Naive thymus-derived CD8-positive, alpha-beta T cell (primary cell): ENCODE results near the gene BORA. TPM values are rescaled to one million over a fixed set of nuclear protein-coding genes. Genes with fewer than 3 reads are reported as not detected.

Experiments
- ATAC-seq, 2 donors: fragments of 150-1000 bp; cut with Tn5 transposase in 1 of 2; sonication (Bioruptor Pico), chemical (Tn5 transposase) in 1 of 2; 1 replicate in 1 of 2; 2 replicates in 1 of 2; pipeline ENCODE4 v1.10.0; 2021; ENCODE audit warnings: mild to moderate bottlenecking in 2 of 2, moderate library complexity in 2 of 2
- POLR2A ChIA-PET: fragments of 350-600 bp; sonication (Branson Sonifier 250); formaldehyde crosslinking; loops from one replicate; lab custom pipeline; 2021; ENCODE audit warnings: antibody characterized with exemption; lab: Charles Lee
- DNase-seq, 10 donors: peaks; one replicate each; pipeline versions ENCODE4 v3.0.0 to v3.0.0-alpha.2; 2020 to 2022
- H3K27ac Mint-ChIP-seq, 10 donors: one replicate each; pipeline ENCODE4 v1.8.0; 2020 to 2022; ENCODE audit warnings: mild to moderate bottlenecking in 10 of 10, mixed read lengths in 10 of 10, moderate library complexity in 4 of 10, inconsistent platforms in 1 of 10
- H3K27me3 Mint-ChIP-seq, 5 donors: one replicate each; pipeline ENCODE4 v1.8.0; 2021 to 2022; ENCODE audit warnings: mixed read lengths in 5 of 5
- H3K36me3 Mint-ChIP-seq, 3 donors: one replicate each; pipeline ENCODE4 v1.8.0; 2020 to 2022; ENCODE audit warnings: mixed read lengths in 3 of 3, mild to moderate bottlenecking in 2 of 3, inconsistent platforms in 1 of 3
- H3K4me1 Mint-ChIP-seq, 4 donors: one replicate each; pipeline ENCODE4 v1.8.0; 2021 to 2022; ENCODE audit warnings: mixed read lengths in 4 of 4
- H3K4me3 Mint-ChIP-seq, 10 donors: one replicate each; pipeline ENCODE4 v1.8.0; 2020 to 2022; ENCODE audit warnings: mild to moderate bottlenecking in 10 of 10, mixed read lengths in 10 of 10, moderate library complexity in 6 of 10, inconsistent platforms in 1 of 10
- H3K9me3 Mint-ChIP-seq, 9 donors: one replicate each; pipeline ENCODE4 v1.8.0; 2020 to 2022; ENCODE audit warnings: mixed read lengths in 9 of 9, mild to moderate bottlenecking in 3 of 9, inconsistent platforms in 1 of 9, moderate library complexity in 1 of 9
- polyA plus RNA-seq, 3 donors: library from polyadenylated mRNA; unstranded; fragments of 300-500 nt; fragmentation: Illumina TruSeq; gene quantifications; one replicate each; pipeline ENCODE4 v1.2.3, GENCODE V29; 2021
- total RNA-seq, 8 experiments: library from RNA in 2 of 8; stranded (reverse) in 2 of 8; gene quantifications; one replicate each; pipeline ENCODE4 v1.2.3 and lab custom pipeline; 2021 to 2026

Gene BORA
- total RNA-seq (1 to 10 TPM; 5.2 to 6.8 TPM), polyA plus RNA-seq (1 to 10 TPM; 5.3 to 6.7 (median 5.7) TPM), total RNA-seq (lab: John Stamatoyannopoulos, UW) (8.0 to 18.2 (median 10.5) reads per million in 6 experiments)

DNA sequence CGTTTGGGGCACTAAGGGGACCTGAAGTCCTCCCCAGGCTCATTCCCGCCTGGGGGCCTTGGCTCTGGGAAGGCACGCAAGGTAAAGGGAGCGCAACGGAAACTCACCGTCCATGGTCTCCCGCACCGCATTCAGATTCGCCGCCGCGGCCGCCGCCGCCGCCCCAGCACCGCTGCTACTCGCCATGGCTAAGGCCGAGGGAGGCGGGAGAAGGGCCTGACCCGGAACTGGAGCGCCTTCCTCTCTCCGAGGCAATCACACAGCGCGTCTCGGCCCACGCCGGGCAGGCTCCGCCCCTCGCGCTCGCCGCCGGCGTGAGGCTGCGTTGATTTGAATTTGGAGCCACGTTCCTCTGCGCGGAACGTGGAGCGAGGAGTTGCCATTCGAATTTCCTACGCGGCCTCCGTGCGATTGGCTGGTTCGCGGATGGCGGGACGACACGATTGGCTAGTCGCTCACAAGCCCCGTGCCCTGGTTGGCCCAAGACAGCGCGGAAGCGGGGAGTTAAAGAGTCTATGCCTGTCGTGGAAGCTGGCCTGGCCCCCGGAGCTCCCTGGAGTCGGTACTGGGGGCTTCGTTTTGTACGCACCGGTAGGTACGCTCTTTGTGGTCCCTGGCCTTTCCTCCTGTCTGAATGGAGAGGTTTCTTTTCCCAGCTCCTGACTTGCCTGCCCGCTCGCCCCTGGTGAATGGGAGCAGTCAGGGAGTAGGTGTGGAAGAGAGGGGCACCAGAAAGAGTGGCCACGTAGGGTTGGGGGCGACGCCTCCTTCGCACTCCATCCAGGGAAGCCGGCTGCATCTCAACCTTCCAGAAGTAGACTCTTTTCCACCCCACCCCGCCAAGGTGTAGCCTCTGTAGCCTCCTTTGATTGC, at the start of gene BORA, which contains the start of gene MZT1:
BORA (plus strand) TSS at position 507 of the 873 bp plus-strand sequence. CDS start 1,018 bp downstream, outside the sequence.
MZT1 (minus strand) TSS at position 213 of the 873 bp plus-strand sequence; CDS start at position 186, 27 bp downstream.
- peaks cover 0 to 26% (median 12%) of the 10 kb centered on the region in 3 donors for H3K36me3 Mint-ChIP-seq
- H3K27ac Mint-ChIP-seq, result peak within 1 kb of the TSS; percentile 81 to 95 (median 92)
- H3K27me3 Mint-ChIP-seq, result peaks cover 0 to 3% (median 0%) of the 10 kb centered on the region in 5 donors
- peaks cover 22 to 53% (median 47%) of the 10 kb centered on the region in 4 donors for H3K4me1 Mint-ChIP-seq
- ATAC-seq (peak; percentile 93), DNase-seq (peak; percentile 86 to 97 (median 94))
- H3K4me3 Mint-ChIP-seq, result peak within 1 kb of the TSS; percentile 89 to 97 (median 94)
- H3K9me3 Mint-ChIP-seq, result no peaks in the 10 kb centered on the region
- POLR2A ChIA-PET, result interaction anchor here (1.5 kb wide), 1 partner anchor 54 kb away, joined by 3 read pairs; the partner anchor contains the start of genes DIS3 and PIBF1

DNA sequence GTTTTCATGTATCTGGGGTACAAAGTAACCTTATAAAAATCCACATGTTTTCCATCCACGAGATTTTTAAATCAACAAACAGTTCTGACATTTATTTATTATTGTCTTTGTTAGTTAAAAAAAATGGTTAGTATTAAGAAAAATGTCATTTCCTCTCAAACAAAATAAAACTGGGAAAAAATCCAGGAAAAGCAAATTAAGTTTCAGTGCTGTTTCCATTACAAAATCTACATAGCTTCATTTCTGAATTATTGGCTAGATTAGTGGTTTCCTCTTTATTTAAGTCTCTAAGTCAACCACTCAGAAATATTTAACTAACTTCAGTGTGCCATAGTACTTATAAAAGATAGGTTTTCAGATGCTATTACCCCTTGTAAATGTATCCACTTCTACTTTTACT, 49.4 kb upstream of the BORA start:
- H3K4me1 Mint-ChIP-seq, result no peaks in the 10 kb centered on the region
- no peak for ATAC-seq
- H3K9me3 Mint-ChIP-seq, result peaks cover 0 to 5% (median 0%) of the 10 kb centered on the region in 9 donors

DNA sequence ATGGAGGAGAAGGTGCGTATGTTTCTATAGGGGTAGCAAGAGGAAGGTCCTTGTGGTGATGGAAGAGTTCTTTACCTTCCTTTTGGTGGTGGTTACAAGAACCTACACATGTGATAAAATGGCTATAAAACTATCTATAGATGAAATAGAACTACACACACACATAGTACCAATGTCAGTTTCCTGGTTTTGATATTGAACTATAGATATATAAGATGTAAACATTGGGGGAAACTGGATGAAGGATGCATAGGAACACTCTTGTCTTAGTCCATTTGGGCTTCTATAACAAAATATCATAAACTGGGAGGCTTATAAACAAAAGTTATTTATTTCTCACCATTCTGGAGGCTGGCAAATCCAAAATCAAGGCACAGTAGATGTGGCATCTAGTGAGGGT, 47.4 kb upstream of the BORA start:
- POLR2A ChIA-PET, result no interaction called here
- H3K36me3 Mint-ChIP-seq, result peaks cover 0 to 2% (median 0%) of the 10 kb centered on the region in 3 donors
- peaks cover 4 to 14% (median 8%) of the 10 kb centered on the region in 5 donors for H3K27me3 Mint-ChIP-seq
- no peak for ATAC-seq
- H3K9me3 Mint-ChIP-seq, result peaks cover 0 to 5% (median 0%) of the 10 kb centered on the region in 9 donors
- H3K27ac Mint-ChIP-seq, result no peak overlapping the region
- no peaks in the 10 kb centered on the region for H3K4me1 Mint-ChIP-seq
- no peak overlapping the region for H3K4me3 Mint-ChIP-seq
- no peak for DNase-seq

More for the DNA sequence above, 49.4 kb upstream of the BORA start:
- peaks cover 4 to 23% (median 12%) of the 10 kb centered on the region in 5 donors for H3K27me3 Mint-ChIP-seq
- POLR2A ChIA-PET, result no interaction called here
- peaks cover 0 to 2% (median 0%) of the 10 kb centered on the region in 3 donors for H3K36me3 Mint-ChIP-seq
- no peak overlapping the region for H3K4me3 Mint-ChIP-seq
- no peak for DNase-seq
- H3K27ac Mint-ChIP-seq, result no peak overlapping the region

DNA sequence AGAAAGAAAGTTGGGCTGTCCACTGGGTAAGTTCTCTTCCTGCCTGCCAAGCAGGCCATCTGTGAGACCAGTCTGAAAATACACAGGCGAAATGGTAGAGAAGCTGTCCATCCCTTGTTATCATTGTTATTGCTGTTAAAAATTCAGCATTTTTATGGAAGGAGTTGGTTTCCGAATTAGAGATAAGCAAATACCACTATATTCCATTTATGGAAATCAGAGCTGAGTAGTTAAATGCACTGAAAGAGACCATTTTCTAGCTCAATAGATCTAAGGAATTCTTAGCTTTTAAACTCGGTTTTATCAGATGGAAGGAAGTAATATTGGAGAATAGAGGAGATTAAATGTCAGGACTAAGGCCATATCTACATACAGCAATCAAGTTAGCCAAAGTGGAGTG, 41.0 kb upstream of the BORA start:
- ATAC-seq (no peak), DNase-seq (no peak)
- H3K27me3 Mint-ChIP-seq, result peaks cover 7 to 25% (median 16%) of the 10 kb centered on the region in 5 donors
- H3K4me1 Mint-ChIP-seq, result no peaks in the 10 kb centered on the region
- H3K27ac Mint-ChIP-seq, result no peak overlapping the region
- peaks cover 0 to 6% (median 0%) of the 10 kb centered on the region in 9 donors for H3K9me3 Mint-ChIP-seq
- peaks cover 0 to 4% (median 0%) of the 10 kb centered on the region in 3 donors for H3K36me3 Mint-ChIP-seq
- no peak overlapping the region for H3K4me3 Mint-ChIP-seq
- POLR2A ChIA-PET, result no interaction called here

DNA sequence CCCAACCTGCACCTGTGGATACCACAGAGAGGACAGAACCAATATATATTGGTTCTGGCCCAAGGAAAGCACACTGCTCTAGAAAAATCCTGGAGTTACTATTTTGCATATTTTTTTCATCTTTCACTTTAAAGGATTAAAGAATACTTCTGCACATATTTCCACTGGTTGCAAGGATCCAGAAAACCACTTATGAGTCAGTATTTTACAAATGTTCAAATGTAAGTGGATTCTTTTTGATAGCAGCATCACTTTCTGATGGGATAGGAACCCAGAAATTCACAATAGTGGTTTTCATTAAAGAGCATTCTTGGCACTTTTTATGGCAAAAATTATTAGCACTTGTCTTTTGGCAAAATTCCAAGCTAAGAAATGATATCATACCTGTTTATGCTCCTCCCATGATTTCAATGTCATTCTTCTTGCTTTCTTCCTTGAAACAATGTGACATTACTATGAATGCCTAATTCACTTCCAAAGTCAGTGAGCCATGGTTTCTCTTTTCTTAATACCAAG, 38.5 kb upstream of the BORA start:
- Mint-ChIP-seq H3K27ac (no peak overlapping the region), H3K4me3 (no peak overlapping the region), H3K4me1 (no peaks in the 10 kb centered on the region), H3K36me3 (peaks cover 0 to 10% (median 2%) of the 10 kb centered on the region in 3 donors), H3K9me3 (peaks cover 0 to 20% (median 4%) of the 10 kb centered on the region in 9 donors), H3K27me3 (peaks cover 5 to 20% (median 9%) of the 10 kb centered on the region in 5 donors)
- ATAC-seq, result no peak
- POLR2A ChIA-PET, result no interaction called here
- DNase-seq, result no peak

DNA sequence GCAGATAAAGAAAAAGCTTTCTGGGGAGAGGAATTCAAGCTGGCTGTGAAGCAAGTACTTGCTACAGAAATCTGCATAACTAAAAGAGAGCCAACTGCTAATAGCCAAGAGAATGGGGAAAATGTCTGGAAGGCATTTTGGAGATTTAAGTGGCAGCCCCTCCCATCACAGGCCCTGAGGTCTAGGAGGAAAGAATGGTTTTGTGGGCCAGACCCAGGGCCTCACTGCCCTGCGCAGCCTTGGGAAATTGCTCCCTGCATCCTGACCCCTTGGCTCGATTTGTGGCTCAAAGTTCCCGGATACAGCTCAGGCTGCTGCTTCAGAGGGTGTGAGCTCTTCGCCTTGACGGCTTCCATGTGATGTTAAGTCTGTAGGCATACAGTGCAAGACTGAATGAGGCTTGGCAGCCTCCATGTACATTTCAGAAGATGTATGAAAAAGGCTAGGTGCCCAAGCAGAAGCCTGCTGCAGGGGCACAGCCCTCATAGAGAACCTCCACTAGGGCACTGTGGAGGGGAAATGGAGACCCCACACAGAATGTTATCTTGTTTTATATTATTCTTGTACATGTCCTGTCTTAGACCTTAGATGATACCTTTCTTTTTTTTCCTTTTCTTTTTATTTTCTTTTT, 34.7 kb upstream of the BORA start:
- Mint-ChIP-seq H3K9me3 (peaks cover 0 to 20% (median 4%) of the 10 kb centered on the region in 9 donors), H3K27me3 (peaks cover 1 to 15% (median 11%) of the 10 kb centered on the region in 5 donors), H3K4me3 (no peak overlapping the region), H3K36me3 (peaks cover 0 to 10% (median 2%) of the 10 kb centered on the region in 3 donors), H3K27ac (no peak overlapping the region), H3K4me1 (no peaks in the 10 kb centered on the region)
- DNase-seq (no peak), ATAC-seq (no peak)
- POLR2A ChIA-PET, result no interaction called here

DNA sequence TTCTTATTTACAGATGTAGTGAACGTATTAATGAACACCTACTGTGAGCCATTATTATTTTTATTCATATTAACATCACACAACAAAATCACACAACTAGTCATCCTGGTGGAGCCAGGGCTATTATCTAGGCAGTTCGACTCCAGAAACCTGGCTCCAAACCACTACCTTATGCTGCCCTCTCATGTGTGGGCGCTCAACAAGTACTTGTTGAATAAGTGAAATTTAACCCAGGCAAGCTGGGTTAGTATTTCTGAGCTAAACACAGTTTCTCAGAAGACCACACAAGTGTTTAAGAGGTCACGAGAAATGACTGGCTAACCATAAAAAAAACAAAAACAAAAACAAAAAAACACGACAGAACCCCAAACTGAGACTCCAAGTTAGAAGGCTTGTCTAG, 33.9 kb upstream of the BORA start:
- POLR2A ChIA-PET, result no interaction called here
- H3K27me3 Mint-ChIP-seq, result peaks cover 1 to 15% (median 11%) of the 10 kb centered on the region in 5 donors

DNA sequence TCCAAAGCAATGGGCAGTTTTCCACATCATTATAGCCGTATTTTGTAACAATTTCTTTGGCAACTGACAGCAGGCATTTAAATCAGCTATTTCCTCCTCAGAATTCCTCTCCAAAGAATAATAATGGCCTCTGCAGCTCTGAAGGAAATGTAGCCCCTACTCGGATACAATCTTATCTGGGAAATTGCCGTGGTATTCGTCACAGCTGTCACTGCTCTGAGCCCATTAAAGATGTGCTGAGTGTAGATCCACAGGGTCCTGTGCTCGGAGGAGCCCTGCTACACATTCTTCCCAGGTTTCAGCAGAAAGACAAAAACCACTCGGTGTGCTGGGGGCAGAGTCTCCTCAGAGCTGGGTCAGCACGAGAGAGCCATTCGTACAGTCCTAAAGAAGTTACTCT, 33.4 kb upstream of the BORA start:
- DNase-seq, result no peak

More for the DNA sequence above, 33.9 kb upstream of the BORA start:
- Mint-ChIP-seq H3K27ac (no peak overlapping the region), H3K9me3 (peaks cover 0 to 20% (median 4%) of the 10 kb centered on the region in 9 donors), H3K4me3 (no peak overlapping the region), H3K4me1 (no peaks in the 10 kb centered on the region), H3K36me3 (peaks cover 0 to 8% (median 2%) of the 10 kb centered on the region in 3 donors)
- ATAC-seq (no peak), DNase-seq (no peak)

DNA sequence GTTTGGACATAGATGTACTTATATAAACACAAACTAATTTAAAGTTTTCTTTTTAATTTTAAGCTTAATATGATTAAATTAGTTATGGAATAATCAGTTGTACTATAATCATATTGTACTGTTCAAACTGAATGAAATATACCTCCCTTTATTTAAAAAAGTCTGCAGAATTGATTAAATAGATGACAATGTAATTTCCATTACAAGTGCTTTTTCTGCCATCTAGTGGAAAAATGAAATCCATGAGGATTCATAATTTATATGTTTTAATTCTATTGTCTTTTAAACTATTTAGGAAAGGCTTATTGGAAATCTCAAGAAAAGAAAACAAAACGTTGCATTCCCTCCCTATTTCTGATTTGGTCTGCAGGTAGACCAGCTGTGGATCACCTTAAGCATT, 31.1 kb upstream of the BORA start:
- Mint-ChIP-seq H3K36me3 (peaks cover 0 to 6% (median 2%) of the 10 kb centered on the region in 3 donors), H3K4me3 (no peak overlapping the region), H3K27ac (no peak overlapping the region), H3K9me3 (peaks cover 0 to 23% (median 7%) of the 10 kb centered on the region in 9 donors), H3K4me1 (no peaks in the 10 kb centered on the region), H3K27me3 (peaks cover 0 to 9% (median 1%) of the 10 kb centered on the region in 5 donors)
- POLR2A ChIA-PET, result no interaction called here
- DNase-seq (no peak), ATAC-seq (no peak)

More for the DNA sequence above, 33.4 kb upstream of the BORA start:
- Mint-ChIP-seq H3K36me3 (peaks cover 0 to 6% (median 2%) of the 10 kb centered on the region in 3 donors), H3K4me1 (no peaks in the 10 kb centered on the region), H3K4me3 (no peak overlapping the region), H3K27me3 (peaks cover 1 to 15% (median 11%) of the 10 kb centered on the region in 5 donors), H3K27ac (no peak overlapping the region), H3K9me3 (peaks cover 0 to 20% (median 7%) of the 10 kb centered on the region in 9 donors)
- no peak for ATAC-seq
- POLR2A ChIA-PET, result no interaction called here

DNA sequence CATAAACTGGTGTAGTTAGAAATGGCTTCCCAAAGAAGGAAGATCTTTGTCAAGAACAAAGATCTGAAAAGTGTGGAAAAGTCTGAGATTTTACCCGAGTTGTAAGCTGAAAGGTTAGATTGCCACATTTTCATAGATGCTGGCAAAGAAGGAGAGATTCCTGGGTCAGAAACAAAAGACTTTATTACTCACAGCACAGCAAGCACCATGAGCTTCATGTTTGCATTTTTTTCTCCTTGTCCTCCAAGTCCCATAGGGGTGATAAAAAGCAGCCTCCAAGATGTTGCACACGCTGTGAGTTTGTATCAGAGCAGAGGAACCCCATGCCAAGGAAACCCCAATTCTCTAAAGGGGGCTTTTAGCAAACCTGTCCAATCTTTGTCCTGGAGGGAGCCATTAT, 29.6 kb upstream of the BORA start:
- Mint-ChIP-seq H3K27ac (no peak overlapping the region), H3K36me3 (peaks cover 0 to 5% (median under 1%) of the 10 kb centered on the region in 3 donors), H3K9me3 (peaks cover 0 to 20% (median 4%) of the 10 kb centered on the region in 9 donors), H3K4me1 (no peaks in the 10 kb centered on the region), H3K27me3 (peaks cover 0 to 8% (median 1%) of the 10 kb centered on the region in 5 donors), H3K4me3 (no peak overlapping the region)
- POLR2A ChIA-PET, result no interaction called here
- ATAC-seq (no peak), DNase-seq (no peak)

DNA sequence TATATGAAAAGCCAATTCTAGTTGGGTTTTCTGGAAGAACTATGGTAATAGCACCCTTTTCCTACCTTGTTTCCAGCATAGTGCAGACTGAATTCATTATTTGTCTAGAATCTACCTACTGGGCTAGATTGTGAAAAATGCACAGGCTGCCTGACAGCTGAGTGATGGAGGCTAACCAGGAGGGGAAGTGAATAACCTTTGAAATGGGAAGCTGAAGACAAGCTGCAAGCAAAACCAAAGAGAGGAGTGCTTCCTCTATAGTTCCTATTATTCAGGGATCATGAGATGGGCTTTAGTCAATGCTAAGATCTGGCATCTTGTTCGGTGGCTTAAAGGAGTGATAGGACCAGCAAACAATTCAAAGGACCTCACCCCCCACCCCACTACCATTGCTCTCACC, 27.2 kb upstream of the BORA start:
- POLR2A ChIA-PET, result no interaction called here
- Mint-ChIP-seq H3K4me1 (no peaks in the 10 kb centered on the region), H3K36me3 (peaks cover 1 to 5% (median 3%) of the 10 kb centered on the region in 3 donors), H3K27me3 (peaks cover 0 to 2% (median 1%) of the 10 kb centered on the region in 5 donors), H3K4me3 (no peak overlapping the region), H3K27ac (no peak overlapping the region), H3K9me3 (peaks cover 0 to 27% (median 10%) of the 10 kb centered on the region in 9 donors)
- no peak for DNase-seq
- ATAC-seq, result no peak

DNA sequence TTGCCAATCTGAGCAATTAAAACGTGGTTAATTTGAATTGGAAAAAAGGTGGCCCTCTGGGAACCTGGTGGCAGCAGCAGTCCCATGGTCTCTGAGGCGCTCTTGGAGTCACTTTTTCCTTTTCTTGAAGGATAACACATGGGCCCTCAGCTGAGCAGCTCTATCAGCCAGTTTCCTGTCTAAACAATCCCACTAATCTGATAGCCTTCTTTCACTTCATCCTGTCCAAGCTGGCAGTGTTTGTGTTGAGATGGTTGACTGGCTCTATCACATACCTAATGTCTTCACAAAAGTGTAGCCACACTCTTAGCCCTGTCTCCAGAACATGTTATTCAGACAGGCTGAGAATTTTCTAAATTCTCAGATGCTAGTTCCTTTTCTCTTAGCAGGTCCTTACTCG, 10.9 kb upstream of the BORA start:
- DNase-seq, result no peak
- no peak for ATAC-seq
- Mint-ChIP-seq H3K27me3 (no peaks in the 10 kb centered on the region), H3K27ac (no peak overlapping the region), H3K36me3 (peaks cover 45 to 85% (median 74%) of the 10 kb centered on the region in 3 donors), H3K9me3 (peaks cover 0 to 20% (median 14%) of the 10 kb centered on the region in 9 donors), H3K4me1 (peaks cover 4 to 31% (median 17%) of the 10 kb centered on the region in 4 donors), H3K4me3 (no peak overlapping the region)
- POLR2A ChIA-PET, result no interaction called here
